Esophagus (tissue), 2 donors: ENCODE data around the gene ANKS1B. TPM values are rescaled to one million over a fixed set of nuclear protein-coding genes. Genes with fewer than 3 reads are reported as not detected.

Source experiments
- H3K27ac ChIP-seq, 2 donors: one replicate each; pipeline ENCODE4 v1.5.1; 2013; ENCODE audit warnings: low read depth in 2 of 2, mild to moderate bottlenecking in 2 of 2, inconsistent platforms in 1 of 2, low read length in 1 of 2, moderate library complexity in 1 of 2
- H3K27me3 ChIP-seq, 2 donors: one replicate each; pipeline ENCODE4 v1.6.1; 2013; ENCODE audit warnings: low read length in 2 of 2, control low read depth in 1 of 2, mild to moderate bottlenecking in 1 of 2; ENCODE audit not compliant: insufficient read depth in 2 of 2, control insufficient read depth in 1 of 2
- H3K36me3 ChIP-seq, 2 donors: one replicate each; pipeline ENCODE4 v1.6.1; 2013; ENCODE audit warnings: low read length in 1 of 2; ENCODE audit not compliant: control insufficient read depth in 2 of 2, insufficient read depth in 2 of 2
- H3K4me1 ChIP-seq, 2 donors: one replicate each; pipeline ENCODE4 v1.6.1; 2013; ENCODE audit warnings: low read length in 1 of 2; ENCODE audit not compliant: control insufficient read depth in 2 of 2, insufficient read depth in 2 of 2
- H3K4me3 ChIP-seq, 2 donors: one replicate each; pipeline ENCODE4 v1.5.1; 2013; ENCODE audit warnings: low read length in 2 of 2, mild to moderate bottlenecking in 2 of 2, low read depth in 1 of 2, moderate library complexity in 1 of 2
- H3K9me3 ChIP-seq, 2 donors: one replicate each; pipeline ENCODE4 v1.6.1; 2013; ENCODE audit warnings: mild to moderate bottlenecking in 2 of 2, low read depth in 1 of 2, low read length in 1 of 2, moderate library complexity in 1 of 2; ENCODE audit not compliant: control insufficient read depth in 2 of 2, insufficient read depth in 1 of 2
- WGBS, 2 donors: extraction: QIAGEN DNeasy Blood & Tissue Kit; methylation state at CpG; one replicate each; pipeline ENCODE4 v1.1.7; 2013; 5-methylcytosine and 5-hydroxymethylcytosine counted together
- polyA plus RNA-seq, 2 donors: library from polyadenylated mRNA; stranded (reverse); fragments of 200-250 nt; gene quantifications; one replicate each; pipeline ENCODE4 v1.2.3, GENCODE V29; 2013
- donor health status: healthy with polysubstance abuse.
- donor health status: Bipolar disorder and iron deficiency.

Gene ANKS1B
- polyA plus RNA-seq, 2 donors, result 0.85 to 1.0 TPM

DNA sequence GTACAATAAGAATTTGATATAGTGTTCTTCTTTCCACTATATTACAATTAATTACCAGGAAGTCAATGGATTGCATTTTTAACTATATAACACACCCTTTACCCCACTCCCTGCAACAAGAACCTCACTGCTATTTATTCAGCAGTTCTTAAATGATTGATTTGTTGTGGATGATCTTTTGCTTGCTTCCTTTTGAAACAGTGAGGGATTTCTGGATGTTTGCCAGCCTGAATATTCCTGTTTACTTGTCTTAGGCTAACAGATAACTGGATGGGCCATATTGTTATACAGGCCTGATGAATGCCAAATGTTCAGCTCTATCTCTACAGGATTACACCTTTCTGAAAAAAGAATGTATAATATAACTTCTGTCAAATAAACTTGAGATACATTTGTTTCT lies 842.1 kb downstream of the ANKS1B start:
- H3K36me3 ChIP-seq, result no peaks in the 10 kb centered on the region
- H3K27ac ChIP-seq, result no peak overlapping the region
- H3K9me3 ChIP-seq, result no peaks in the 10 kb centered on the region
- no peak overlapping the region for H3K4me3 ChIP-seq
- H3K4me1 ChIP-seq, result no peaks in the 10 kb centered on the region
- H3K27me3 ChIP-seq, result no peaks in the 10 kb centered on the region

DNA sequence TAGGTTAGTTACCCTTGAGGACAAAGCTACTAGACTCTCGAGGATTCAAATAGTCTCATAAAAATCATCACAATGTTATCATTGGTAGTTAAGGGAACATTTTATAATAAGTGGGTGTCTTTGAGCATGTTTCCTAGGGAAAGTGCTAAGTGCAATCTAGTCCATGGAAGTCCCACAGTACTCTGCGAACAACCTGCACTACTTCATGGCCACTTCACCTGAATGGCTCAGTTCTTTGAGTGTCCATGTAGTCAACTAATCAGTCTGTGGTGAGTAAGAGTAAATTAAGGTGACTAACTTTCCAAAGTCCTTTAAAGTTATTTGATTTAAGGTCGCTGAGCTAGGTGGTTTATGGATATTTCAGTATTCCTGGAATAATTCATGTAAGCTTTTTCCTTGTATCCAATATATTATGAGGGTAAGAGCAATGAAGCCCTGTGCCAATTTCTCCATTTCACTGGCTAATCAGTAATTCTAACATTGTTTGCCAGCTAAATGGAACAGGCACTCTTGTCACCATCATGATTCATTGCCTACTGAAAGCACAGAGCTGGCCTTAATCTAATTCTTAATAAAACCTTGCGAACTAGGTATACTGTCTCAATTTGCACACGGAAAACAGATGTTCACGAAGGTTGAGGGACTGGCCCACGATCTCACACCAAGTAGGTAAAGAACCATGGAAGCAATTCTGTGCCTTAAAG lies 844.6 kb downstream of the ANKS1B start:
- H3K4me1 ChIP-seq, result no peaks in the 10 kb centered on the region
- H3K4me3 ChIP-seq, result no peak overlapping the region
- no peaks in the 10 kb centered on the region for H3K9me3 ChIP-seq
- H3K36me3 ChIP-seq, result no peaks in the 10 kb centered on the region
- WGBS, 2 donors, result 75 to 90% methylated on average over 7 of the region's 7 CpGs
- H3K27me3 ChIP-seq, result no peaks in the 10 kb centered on the region
- H3K27ac ChIP-seq, result no peak overlapping the region

DNA sequence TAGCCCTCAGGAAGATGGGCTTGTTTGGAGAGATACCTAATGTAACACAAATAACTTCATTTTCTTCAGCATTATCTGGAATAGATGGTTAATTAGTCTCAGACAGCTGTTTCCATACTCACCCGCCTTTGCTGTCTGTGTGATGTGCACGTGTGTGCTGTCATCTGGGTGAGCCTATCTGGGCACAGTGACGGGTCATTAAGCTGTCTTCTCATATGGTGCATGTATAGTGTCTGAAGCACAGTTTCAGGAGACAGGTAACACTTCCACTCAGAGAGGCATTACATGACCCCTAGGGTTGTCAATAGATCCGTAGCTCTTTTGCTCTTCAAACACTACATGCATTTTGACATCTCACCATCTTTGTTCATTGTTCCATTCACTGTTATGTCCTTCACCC lies 846.3 kb downstream of the ANKS1B start:
- Histone ChIP-seq H3K9me3 (no peaks in the 10 kb centered on the region), H3K4me3 (no peak overlapping the region), H3K36me3 (no peaks in the 10 kb centered on the region), H3K4me1 (no peaks in the 10 kb centered on the region), H3K27ac (no peak overlapping the region), H3K27me3 (no peaks in the 10 kb centered on the region)
- WGBS, 2 donors, result 77 to 83% methylated on average over 4 of the region's 4 CpGs

DNA sequence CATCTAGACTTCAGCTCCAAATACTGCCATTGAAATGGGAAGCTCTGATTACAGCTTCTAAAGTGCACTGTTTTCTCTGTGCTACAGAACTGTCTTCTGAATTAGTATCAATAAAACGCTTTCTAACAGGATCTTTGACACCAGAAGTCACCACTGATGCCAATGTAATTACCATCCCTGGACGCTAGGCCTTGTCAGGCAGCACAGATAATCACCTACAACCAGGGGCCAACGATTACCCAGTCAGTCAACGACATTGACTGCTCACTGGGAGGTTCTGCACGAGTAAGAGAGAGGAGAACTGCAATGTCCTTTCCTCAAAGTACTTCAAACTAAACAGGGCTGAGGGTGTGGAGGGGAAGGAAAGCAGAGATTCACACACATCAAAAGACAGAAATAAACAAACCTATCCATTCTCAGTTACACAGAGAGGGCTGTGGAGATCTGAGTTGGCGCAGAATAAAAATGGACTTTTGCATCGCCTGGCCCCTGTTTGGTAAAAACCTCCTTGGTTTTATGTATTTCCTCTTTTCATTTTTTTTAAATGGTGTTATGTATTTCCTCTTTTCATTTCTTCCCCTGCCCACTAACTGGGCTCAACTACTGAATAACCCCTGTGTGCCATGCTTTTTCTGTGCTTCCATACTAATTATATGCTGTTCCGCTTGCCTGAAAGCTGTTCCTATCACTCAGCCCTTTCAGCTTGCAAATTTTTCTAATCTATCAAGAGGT lies 847.4 kb downstream of the ANKS1B start:
- Histone ChIP-seq H3K36me3 (no peaks in the 10 kb centered on the region), H3K27me3 (no peaks in the 10 kb centered on the region), H3K9me3 (no peaks in the 10 kb centered on the region), H3K4me3 (no peak overlapping the region), H3K4me1 (no peaks in the 10 kb centered on the region), H3K27ac (no peak overlapping the region)
- WGBS, 2 donors, result 63 to 67% methylated on average over 8 of the region's 8 CpGs

DNA sequence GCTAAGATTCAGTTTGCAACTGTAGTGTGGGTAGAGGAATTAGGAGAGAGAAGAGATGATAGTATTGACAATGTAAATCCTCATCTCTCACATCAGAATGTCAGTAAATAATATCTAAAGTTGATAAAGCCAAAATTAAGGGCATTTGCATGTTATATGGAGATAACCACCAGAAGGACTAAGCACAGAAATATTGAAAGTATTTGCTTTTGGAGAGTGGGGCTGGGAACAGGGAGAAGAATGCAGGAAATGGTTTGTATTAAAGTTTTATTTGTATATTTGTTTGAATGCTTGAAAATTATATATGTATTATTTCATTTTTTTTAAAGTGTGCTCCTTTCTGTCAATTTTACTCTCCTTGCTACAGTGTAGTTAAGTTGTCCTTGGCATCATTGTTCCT lies 848.2 kb downstream of the ANKS1B start:
- H3K27me3 ChIP-seq, result no peaks in the 10 kb centered on the region
- H3K9me3 ChIP-seq, result no peaks in the 10 kb centered on the region
- no peak overlapping the region for H3K4me3 ChIP-seq
- H3K4me1 ChIP-seq, result no peaks in the 10 kb centered on the region
- H3K27ac ChIP-seq, result no peak overlapping the region
- no peaks in the 10 kb centered on the region for H3K36me3 ChIP-seq

DNA sequence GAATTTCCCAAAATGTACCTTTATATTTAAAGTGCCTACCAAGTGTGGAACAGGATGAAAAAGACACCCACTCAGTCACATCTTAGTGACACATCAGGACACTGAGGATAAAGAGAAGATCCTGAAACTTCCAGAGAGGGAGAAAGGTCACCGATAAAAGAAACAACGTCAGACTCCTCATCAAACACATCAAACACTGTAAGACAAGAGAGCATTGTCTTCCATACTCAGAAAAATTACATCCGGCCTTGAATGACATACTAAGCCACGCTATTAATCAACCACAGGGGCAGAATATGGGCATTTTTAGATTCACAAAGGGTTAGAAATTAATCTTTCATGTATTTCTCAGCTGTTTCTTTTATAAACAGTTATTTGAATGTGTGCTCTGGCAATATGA lies 849.4 kb downstream of the ANKS1B start:
- Histone ChIP-seq H3K27me3 (no peaks in the 10 kb centered on the region), H3K4me1 (no peaks in the 10 kb centered on the region), H3K27ac (no peak overlapping the region), H3K36me3 (no peaks in the 10 kb centered on the region), H3K9me3 (no peaks in the 10 kb centered on the region), H3K4me3 (no peak overlapping the region)
- 52 to 54% methylated on average over 4 of the region's 4 CpGs for WGBS, 2 donors

DNA sequence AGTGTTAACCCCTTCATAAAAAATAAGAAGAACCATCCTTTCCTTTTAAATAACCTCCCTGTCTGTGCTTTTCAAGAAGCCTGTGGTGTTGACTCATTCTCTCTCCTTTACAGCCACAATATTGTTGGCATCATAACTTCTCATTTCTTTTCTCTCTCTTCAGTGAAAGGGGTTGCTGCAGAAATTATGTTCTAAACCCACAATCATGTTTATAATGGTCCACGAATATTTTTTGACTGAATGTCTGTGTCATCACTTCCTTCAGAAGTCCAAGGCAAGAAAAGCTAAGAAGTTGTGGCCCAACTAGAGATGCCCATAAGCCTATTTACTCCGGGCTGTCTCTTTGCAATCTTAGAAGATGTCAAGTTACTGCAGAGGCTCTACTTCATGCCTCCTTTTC lies 851.3 kb downstream of the ANKS1B start:
- H3K9me3 ChIP-seq, result no peaks in the 10 kb centered on the region
- H3K27ac ChIP-seq, result no peak overlapping the region
- no peak overlapping the region for H3K4me3 ChIP-seq
- H3K4me1 ChIP-seq, result no peaks in the 10 kb centered on the region
- no peaks in the 10 kb centered on the region for H3K27me3 ChIP-seq
- H3K36me3 ChIP-seq, result no peaks in the 10 kb centered on the region
- 78 to 86% methylated on average over 2 of the region's 2 CpGs for WGBS, 2 donors

DNA sequence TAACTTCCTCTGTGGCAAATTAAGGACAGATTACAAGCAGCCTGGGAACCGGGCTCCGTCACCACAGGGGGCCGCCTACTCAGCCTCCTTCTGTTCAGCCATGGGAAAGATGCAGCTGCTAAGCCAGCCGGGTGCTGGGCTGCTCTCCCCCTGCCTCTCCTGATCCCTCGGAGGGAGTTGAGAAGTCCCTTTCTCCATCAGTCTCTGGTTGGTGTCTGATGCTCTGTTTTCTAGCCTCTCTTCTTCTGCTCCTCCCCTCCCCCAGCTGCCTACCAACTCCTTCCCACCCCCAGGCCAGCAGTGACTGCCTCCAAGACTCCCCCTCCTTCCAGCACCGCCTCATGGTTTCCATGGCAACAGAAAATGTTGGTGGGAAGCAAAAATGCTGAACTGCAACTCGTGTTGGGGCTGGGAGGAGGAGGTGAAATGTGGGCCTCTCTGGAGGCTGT lies 853.0 kb downstream of the ANKS1B start:
- no peak overlapping the region for H3K27ac ChIP-seq
- H3K36me3 ChIP-seq, result no peaks in the 10 kb centered on the region
- H3K4me1 ChIP-seq, result no peaks in the 10 kb centered on the region
- no peak overlapping the region for H3K4me3 ChIP-seq
- 35% methylated on average over 7 of the region's 7 CpGs for WGBS, 2 donors
- no peaks in the 10 kb centered on the region for H3K9me3 ChIP-seq
- H3K27me3 ChIP-seq, result no peaks in the 10 kb centered on the region

DNA sequence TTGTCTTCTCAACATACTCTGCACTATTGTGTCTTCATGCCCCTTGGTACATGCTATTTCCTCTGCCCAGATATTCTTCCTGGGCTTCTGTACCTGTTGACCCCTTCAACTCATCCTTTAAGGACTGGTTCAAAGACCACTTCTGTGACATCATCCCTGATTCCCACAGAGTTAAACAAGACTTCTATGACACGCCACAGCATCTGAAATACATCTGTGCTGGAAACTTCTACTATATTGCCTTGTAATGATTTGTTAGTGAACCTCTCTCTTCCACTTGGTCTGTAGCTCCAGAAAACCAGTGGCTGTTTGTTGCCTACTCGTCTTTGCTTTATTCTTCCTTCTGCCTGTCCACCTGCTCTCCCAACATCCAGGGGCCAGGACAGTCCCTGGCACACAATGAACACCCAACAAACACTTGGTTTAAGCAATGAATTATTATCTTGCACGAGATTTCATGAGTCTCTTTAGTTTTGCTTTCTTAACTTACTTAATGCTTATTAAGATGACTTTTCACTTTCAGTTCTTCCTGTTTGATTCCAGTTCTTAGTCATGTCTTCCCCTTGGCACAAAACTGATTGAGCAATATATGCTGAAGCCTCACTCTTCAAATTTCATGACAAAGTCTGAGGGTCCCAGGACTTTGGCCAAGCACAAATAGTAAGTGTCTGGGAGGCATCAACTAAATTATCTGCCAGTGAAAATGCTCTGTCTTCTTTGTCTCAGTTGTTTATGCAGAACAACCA lies 853.8 kb downstream of the ANKS1B start:
- Histone ChIP-seq H3K4me1 (no peaks in the 10 kb centered on the region), H3K36me3 (no peaks in the 10 kb centered on the region), H3K27me3 (no peaks in the 10 kb centered on the region), H3K9me3 (no peaks in the 10 kb centered on the region), H3K27ac (no peak overlapping the region), H3K4me3 (no peak overlapping the region)
- WGBS, 2 donors, result 55 to 56% methylated on average over 3 of the region's 3 CpGs
